ENCODE data around the gene YWHAH.
"Not testable (repeated sequence)": the region's sequence is repeated elsewhere in the genome, so short reads cannot be mapped to it uniquely, and the experiment has no call there.

YWHAH gene

DNA sequence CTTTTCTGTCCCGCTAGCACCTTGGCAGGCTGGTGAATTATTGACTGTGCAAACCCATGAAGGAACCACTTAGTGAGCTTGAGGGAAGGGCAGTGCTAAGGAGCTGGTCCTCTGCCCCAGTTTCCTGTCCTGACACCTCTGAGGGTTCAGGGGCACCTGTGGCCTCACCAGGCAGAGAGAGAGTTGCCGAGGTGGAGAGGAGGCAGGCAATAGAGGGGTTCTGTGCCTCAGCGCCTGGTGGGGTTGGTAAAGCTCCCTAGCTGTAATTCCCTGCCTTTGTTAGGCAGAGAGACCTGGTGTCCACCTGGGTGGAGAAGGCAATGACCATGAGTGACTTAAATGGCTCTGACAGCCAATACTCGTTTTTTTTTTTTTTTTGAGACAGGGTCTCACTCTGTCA lies 36.3 kb downstream of the YWHAH start:
- no peak for DNase-seq (ENCODE audit: low read depth, low spot score)

- not testable (repeated sequence) for DNase-seq (ENCODE audit: low read depth, low spot score)
Measured at GRCh38 chr22:31981976-31982375, 37.6 kb downstream of the YWHAH start.

DNA sequence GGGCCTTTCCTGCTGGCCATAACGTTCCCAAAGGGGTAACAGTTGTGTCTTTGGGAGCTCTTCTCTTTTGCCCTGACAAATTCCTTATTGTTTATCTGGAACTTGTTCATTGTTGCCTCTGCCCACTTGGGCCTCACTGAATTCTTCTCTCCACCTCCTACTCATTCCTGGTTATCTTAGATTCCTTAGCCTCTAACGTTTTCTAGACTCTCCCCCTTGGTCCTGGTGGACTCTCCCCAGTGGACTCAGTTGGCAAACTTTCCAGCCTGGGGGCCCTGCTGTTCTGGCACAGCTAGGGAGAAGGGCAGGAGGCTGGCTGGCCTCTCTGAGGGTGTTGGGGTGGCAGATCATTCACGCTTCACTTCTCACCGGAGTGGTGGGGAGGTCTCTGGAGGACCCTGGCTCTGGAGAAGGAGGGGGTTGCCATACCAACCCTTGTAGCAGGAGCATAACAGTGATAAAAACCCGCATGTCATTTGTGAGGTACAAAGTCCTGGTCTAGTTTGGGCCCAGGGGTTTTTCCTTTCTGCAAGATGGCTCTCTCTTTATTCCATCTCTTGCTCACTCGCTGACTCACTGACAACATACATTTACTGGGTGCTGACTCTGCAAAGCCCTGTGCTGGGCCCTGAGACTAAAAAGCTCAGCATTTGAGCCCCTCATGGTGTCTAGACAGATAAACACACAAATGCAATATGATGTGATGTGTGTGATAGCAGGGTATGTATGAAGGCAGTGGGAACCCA lies 39.7 kb downstream of the YWHAH start:
- no peak for DNase-seq (ENCODE audit: low read depth, low spot score)

DNA sequence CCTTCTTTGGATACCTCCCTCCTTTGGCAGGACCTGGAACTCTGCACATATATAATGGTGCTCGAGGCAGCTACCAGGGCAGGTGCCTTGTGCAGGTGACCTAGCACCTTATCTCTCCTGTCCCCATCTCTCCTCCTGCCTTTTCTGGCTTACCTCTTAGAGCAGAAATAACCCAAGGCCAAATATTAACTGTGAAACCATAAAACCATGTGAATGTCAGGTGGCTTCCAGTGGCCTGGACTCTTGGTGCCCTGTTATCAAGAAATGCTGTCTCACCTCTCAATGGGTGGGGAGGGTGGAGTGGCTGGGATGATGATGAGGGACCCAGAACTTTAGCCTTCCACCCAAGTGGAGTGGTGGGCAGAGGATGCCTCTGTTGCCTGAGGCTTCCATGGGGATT lies 42.9 kb downstream of the YWHAH start:
- DNase-seq (ENCODE audit: low read depth, low spot score): no peak

DNA sequence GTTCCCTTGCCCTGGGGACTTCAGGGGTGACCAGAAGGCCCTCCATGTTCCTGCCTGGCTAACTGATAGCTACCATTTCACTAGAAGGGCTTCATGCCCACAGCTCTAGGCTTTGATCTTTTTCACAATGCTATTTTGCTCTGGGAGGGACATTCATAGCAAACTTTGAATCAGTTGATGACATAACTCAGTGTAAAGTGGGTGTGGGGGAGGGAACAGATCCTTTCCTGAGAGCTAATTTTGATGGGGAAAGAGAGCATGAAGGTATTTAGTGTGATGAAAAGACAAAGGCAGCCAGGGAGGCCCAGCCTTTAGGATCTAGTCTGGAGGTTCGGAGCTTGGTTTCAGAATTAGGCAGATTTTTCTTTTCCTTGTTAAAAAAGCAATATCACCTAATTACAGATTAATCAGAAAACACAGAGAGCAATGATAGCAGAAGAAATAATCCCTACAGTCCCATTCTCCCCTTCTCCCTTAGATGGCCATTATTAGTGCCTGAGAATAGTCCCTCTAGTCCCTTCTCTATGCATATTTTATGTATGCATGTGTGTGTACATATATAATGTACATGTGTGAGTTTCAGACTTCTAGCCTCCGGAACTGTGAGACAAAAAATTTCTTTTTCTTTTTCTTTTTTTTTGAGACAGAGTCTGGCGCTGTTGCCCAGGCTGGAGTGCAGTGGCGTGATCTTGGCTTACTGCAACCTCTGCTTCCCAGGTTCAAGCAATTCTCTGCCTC lies 46.9 kb downstream of the YWHAH start:
- no peak for DNase-seq (ENCODE audit: low read depth, low spot score)

DNA sequence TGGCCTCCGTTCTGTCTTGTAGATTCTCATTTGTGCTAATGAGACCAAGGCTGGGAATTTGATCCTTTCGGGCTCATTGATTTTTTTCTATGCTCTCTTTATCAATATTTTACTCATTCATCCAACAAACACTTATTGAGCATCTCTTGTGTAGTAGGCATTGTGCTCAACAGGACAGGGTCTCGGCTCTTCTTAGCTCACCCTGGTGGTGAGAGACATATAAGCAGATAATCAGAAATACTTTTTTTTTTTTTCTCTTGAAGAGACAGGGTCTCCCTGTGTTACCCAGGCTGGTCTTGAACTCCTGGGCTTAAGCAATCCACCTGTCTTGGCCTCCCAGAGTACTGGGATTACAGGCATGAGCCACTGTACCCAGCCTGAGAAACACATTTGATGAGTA lies 50.7 kb downstream of the YWHAH start:
- DNase-seq (ENCODE audit: low read depth, low spot score): no peak

GRCh38 chr22:31995807-31996206 lies 51.5 kb downstream of the YWHAH start:
- no peak for DNase-seq (ENCODE audit: low read depth, low spot score)

- DNase-seq (ENCODE audit: low read depth, low spot score): no peak
Measured at GRCh38 chr22:31998784-31999385, 54.5 kb downstream of the YWHAH start.

DNA sequence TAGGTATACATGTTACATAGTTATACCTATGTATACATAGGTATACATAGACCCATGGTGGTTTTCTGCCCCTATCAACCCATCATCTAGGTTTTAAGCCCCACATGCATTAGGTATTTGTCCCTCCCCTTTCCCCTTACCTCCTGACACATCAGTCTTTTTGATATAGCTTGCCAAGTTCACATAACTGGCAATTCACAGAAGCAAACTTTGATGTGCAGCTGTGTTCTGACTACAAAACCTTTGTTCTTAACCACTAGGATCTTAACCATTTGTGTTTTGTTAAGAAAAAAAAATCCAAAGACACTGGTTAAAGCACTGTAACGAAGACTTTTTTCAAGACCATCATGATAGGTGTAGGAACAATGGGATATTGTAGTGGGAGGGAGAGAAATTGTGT lies 55.8 kb downstream of the YWHAH start:
- no peak for DNase-seq (ENCODE audit: low read depth, low spot score)

- DNase-seq (ENCODE audit: low read depth, low spot score): no peak
Measured at GRCh38 chr22:32005453-32005852, 61.1 kb downstream of the YWHAH start.
